Measurements from ENCODE around the gene TOLLIP. TPM values are rescaled to one million over a fixed set of nuclear protein-coding genes. Genes with fewer than 3 reads are reported as not detected.

The TOLLIP gene
- polyA plus RNA-seq, 2 donors = 44.4 to 68.0 TPM

DNA sequence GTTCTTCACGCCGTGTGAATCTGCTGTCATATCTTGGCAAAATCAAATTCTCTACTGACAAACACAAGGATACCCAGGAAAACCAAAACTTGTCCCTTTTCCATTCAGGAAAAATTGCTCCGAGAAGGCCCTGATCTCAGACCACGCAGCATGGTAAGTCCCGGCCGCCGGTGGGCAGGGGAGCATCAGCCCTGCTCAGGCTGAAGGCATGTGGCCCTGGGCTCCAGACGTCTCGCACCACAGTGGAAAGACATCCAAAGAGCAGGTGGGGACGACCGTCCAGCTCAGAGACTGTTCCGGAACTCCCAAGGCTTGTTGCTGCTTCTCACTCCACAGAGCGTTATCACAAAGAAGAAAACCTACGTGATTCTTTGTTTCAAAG is 29.8 kb downstream of the TOLLIP start:
- peaks cover 0 to 4% of the 10 kb centered on the region in 2 donors for H3K9me3 ChIP-seq (ENCODE audit: control insufficient read depth in 2 of 2, insufficient read depth in 1 of 2, low read depth in 1 of 2, low read length in 1 of 2)
- no peaks in the 10 kb centered on the region for H3K4me1 ChIP-seq (ENCODE audit: control insufficient read depth in 2 of 2, insufficient read depth in 2 of 2, low read length in 1 of 2)
- H3K27me3 ChIP-seq (ENCODE audit: control insufficient read depth in 1 of 2, insufficient read depth in 2 of 2, low read length in 2 of 2) = no peaks in the 10 kb centered on the region
- H3K36me3 ChIP-seq (ENCODE audit: control insufficient read depth in 2 of 2, insufficient read depth in 2 of 2, low read length in 1 of 2) = peaks cover 20 to 73% of the 10 kb centered on the region in 2 donors
- no peak overlapping the region for H3K4me3 ChIP-seq (ENCODE audit: low read depth in 1 of 2, low read length in 2 of 2)
- WGBS, 2 donors = 90 to 95% methylated on average over 14 of the region's 14 CpGs
- H3K27ac ChIP-seq (ENCODE audit: low read depth in 2 of 2, low read length in 1 of 2) = no peak overlapping the region

DNA sequence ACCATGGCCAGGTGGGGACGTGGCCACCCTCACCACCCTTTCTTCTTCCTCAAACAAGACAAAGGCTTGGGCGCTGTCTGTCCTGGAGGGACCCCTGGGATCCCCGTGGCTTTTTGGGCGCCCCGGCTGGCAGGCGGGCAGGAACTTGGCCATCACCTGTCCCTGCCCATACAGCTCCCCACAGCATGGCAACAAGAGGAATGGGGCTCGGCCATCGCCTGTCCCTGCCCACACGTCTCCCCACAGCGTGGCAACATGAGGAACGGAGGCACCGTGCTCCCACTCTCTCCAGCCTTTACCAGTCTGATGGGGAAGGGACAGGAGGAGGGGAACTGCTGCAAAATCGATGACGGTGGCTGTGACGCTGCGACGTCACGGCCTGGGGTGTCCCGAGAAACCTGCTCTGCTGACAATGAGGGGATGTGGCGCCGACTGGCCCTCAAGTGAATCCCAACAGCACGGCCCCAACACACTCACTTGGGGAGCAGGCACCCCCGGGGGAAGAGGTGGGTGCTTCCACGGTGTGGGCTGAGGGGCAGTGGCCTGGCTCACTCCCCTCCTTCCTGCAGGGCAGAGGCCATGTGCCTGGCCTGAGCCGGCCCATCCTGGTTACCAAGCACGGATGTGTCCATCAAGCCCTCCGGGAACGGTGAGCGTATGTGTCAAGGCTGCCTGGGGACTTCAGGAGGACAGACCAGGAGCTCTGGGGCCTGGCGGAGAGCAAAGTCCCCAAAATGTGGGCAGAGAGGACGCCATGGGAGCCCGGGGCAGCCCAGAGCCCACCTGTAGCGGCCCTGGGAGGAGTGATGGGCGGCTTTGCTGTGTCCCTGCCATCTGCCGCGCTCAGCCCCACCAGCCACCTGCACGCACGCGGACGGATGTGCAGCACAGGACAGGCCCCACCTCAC is 30.4 kb downstream of the TOLLIP start:
- no peaks in the 10 kb centered on the region for H3K27me3 ChIP-seq (ENCODE audit: control insufficient read depth in 1 of 2, insufficient read depth in 2 of 2, low read length in 2 of 2)
- no peak overlapping the region for H3K4me3 ChIP-seq (ENCODE audit: low read depth in 1 of 2, low read length in 2 of 2)
- H3K9me3 ChIP-seq (ENCODE audit: control insufficient read depth in 2 of 2, insufficient read depth in 1 of 2, low read depth in 1 of 2, low read length in 1 of 2) = peaks cover 0 to 4% of the 10 kb centered on the region in 2 donors
- no peaks in the 10 kb centered on the region for H3K4me1 ChIP-seq (ENCODE audit: control insufficient read depth in 2 of 2, insufficient read depth in 2 of 2, low read length in 1 of 2)
- 94 to 97% methylated on average over 40 of the region's 40 CpGs for WGBS, 2 donors
- peaks cover 20 to 72% of the 10 kb centered on the region in 2 donors for H3K36me3 ChIP-seq (ENCODE audit: control insufficient read depth in 2 of 2, insufficient read depth in 2 of 2, low read length in 1 of 2)
- no peak overlapping the region for H3K27ac ChIP-seq (ENCODE audit: low read depth in 2 of 2, low read length in 1 of 2)

DNA sequence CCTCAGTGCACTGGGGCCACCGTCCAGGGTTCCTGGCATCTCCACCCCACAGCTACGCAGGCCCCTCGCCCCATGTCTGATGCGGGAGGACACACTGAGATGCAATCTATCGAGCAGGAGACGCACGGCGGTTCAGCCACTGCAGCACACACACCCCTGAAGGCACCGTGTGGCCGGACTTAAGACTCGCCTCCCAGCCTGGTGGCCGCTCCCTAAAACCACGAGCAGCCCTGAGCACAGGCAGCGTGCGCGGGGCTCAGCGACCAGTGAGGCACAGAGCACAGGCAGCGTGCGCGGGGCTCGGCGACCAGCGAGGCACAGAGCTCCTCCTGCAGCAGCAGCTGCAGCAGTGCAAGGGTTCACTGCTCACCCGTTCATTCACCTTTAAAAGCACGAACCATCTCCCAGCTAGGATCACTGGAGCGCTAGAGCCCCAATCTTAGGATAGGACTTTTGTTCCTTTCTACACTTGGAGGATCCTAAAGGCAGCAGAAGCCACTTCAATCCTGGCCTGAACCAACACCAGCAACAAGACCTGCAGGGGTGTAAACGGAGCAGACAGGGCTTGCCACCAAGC is 31.4 kb downstream of the TOLLIP start:
- Histone ChIP-seq H3K4me1 (ENCODE audit: control insufficient read depth in 2 of 2, insufficient read depth in 2 of 2, low read length in 1 of 2) (no peaks in the 10 kb centered on the region), H3K36me3 (ENCODE audit: control insufficient read depth in 2 of 2, insufficient read depth in 2 of 2, low read length in 1 of 2) (peaks cover 19 to 67% of the 10 kb centered on the region in 2 donors), H3K27ac (ENCODE audit: low read depth in 2 of 2, low read length in 1 of 2) (no peak overlapping the region), H3K27me3 (ENCODE audit: control insufficient read depth in 1 of 2, insufficient read depth in 2 of 2, low read length in 2 of 2) (no peaks in the 10 kb centered on the region), H3K9me3 (ENCODE audit: control insufficient read depth in 2 of 2, insufficient read depth in 1 of 2, low read depth in 1 of 2, low read length in 1 of 2) (peaks cover 0 to 4% of the 10 kb centered on the region in 2 donors), H3K4me3 (ENCODE audit: low read depth in 1 of 2, low read length in 2 of 2) (no peak overlapping the region)
- 92 to 93% methylated on average over 27 of the region's 27 CpGs for WGBS, 2 donors

DNA sequence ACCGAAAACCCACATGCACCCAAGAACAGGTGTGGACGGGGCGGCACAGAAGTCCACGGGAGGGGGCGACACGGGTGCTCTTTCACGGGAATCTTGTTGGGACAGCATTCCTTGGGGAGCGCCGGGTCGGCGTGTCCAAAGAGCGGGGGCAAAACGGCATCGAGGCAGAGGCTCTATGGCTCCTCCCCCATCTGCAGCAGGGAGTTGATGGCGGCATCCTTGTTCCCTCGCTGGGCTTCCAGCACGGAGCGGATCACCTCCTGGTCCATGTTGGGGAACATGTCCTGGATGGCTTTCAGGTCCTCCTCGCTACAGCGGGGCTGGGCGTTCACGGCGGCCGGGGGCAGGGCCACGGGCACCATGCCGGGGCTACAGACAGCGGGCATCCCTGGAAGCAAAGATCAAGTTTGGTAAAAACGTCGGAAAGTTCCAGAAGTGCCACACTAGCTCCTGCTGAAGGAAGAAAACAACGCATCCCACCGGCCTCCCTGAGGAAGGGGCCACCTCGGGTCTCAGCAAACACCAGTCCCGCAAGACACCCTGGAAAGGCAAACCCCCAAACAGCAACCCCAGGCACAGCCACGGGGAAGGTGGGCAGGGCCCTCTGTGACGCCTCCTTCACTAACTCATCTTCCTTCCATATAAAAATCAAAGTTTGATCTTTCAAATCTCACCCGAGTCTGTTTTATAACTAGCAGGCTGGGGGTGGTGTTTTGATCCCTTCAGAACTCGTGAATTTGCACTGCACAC is 32.4 kb downstream of the TOLLIP start:
- Histone ChIP-seq H3K36me3 (ENCODE audit: control insufficient read depth in 2 of 2, insufficient read depth in 2 of 2, low read length in 1 of 2) (peaks cover 18 to 68% of the 10 kb centered on the region in 2 donors), H3K27ac (ENCODE audit: low read depth in 2 of 2, low read length in 1 of 2) (no peak overlapping the region), H3K4me3 (ENCODE audit: low read depth in 1 of 2, low read length in 2 of 2) (no peak overlapping the region), H3K27me3 (ENCODE audit: control insufficient read depth in 1 of 2, insufficient read depth in 2 of 2, low read length in 2 of 2) (no peaks in the 10 kb centered on the region), H3K9me3 (ENCODE audit: control insufficient read depth in 2 of 2, insufficient read depth in 1 of 2, low read depth in 1 of 2, low read length in 1 of 2) (peaks cover 0 to 4% of the 10 kb centered on the region in 2 donors), H3K4me1 (ENCODE audit: control insufficient read depth in 2 of 2, insufficient read depth in 2 of 2, low read length in 1 of 2) (no peaks in the 10 kb centered on the region)
- WGBS, 2 donors = 90 to 91% methylated on average over 37 of the region's 37 CpGs

DNA sequence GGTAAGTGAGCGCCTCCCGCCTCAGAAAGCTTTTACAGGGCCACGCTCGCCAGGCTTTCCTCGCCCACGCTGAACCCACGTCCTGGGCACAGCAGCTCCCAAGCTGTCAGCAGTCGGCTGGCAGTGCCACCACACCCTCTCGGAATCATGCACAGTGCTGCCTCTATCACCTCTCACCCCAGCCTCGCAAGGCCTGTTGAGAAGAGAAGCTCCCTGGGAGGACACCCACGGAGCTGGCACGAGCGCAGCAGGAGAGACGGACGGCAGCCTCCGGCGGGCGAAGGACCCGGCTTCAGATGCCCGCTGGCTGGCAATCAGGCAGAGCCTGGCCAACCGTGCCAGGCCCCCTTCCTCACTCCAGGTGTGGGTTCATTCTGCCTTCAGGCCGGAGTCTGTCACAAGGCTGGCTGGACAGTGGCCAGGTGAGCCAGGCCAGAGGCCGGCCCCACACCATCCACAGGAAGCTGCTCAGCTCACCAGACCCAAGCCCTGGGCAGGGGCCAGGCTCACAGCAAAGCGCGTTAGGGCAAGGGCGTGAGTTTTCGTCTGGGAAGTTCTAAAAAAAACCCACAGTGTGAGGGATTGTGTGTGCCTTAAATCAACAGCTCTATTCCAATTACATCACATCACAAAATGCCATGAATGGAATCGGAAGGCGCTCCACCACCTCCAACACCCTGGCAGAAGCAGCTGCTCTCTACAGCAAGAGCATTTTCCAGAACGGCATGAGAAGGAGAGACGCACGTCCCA is 33.2 kb downstream of the TOLLIP start:
- 78 to 81% methylated on average over 32 of the region's 32 CpGs for WGBS, 2 donors
- peaks cover 0 to 4% of the 10 kb centered on the region in 2 donors for H3K9me3 ChIP-seq (ENCODE audit: control insufficient read depth in 2 of 2, insufficient read depth in 1 of 2, low read depth in 1 of 2, low read length in 1 of 2)
- no peak overlapping the region for H3K27ac ChIP-seq (ENCODE audit: low read depth in 2 of 2, low read length in 1 of 2)
- no peaks in the 10 kb centered on the region for H3K27me3 ChIP-seq (ENCODE audit: control insufficient read depth in 1 of 2, insufficient read depth in 2 of 2, low read length in 2 of 2)
- no peaks in the 10 kb centered on the region for H3K4me1 ChIP-seq (ENCODE audit: control insufficient read depth in 2 of 2, insufficient read depth in 2 of 2, low read length in 1 of 2)
- no peak overlapping the region for H3K4me3 ChIP-seq (ENCODE audit: low read depth in 1 of 2, low read length in 2 of 2)
- H3K36me3 ChIP-seq (ENCODE audit: control insufficient read depth in 2 of 2, insufficient read depth in 2 of 2, low read length in 1 of 2) = peaks cover 13 to 64% of the 10 kb centered on the region in 2 donors

- Histone ChIP-seq H3K4me1 (ENCODE audit: control insufficient read depth in 2 of 2, insufficient read depth in 2 of 2, low read length in 1 of 2) (no peaks in the 10 kb centered on the region), H3K27ac (ENCODE audit: low read depth in 2 of 2, low read length in 1 of 2) (no peak overlapping the region), H3K4me3 (ENCODE audit: low read depth in 1 of 2, low read length in 2 of 2) (no peak overlapping the region), H3K36me3 (ENCODE audit: control insufficient read depth in 2 of 2, insufficient read depth in 2 of 2, low read length in 1 of 2) (peaks cover 13 to 54% of the 10 kb centered on the region in 2 donors), H3K9me3 (ENCODE audit: control insufficient read depth in 2 of 2, insufficient read depth in 1 of 2, low read depth in 1 of 2, low read length in 1 of 2) (peaks cover 0 to 4% of the 10 kb centered on the region in 2 donors), H3K27me3 (ENCODE audit: control insufficient read depth in 1 of 2, insufficient read depth in 2 of 2, low read length in 2 of 2) (no peaks in the 10 kb centered on the region)
- WGBS, 2 donors = 89 to 92% methylated on average over 18 of the region's 18 CpGs
These were observed 34.4 kb downstream of the TOLLIP start for GRCh38 chr11:1275021-1275420.

- no peaks in the 10 kb centered on the region for H3K4me1 ChIP-seq (ENCODE audit: control insufficient read depth in 2 of 2, insufficient read depth in 2 of 2, low read length in 1 of 2)
- peaks cover 11 to 49% of the 10 kb centered on the region in 2 donors for H3K36me3 ChIP-seq (ENCODE audit: control insufficient read depth in 2 of 2, insufficient read depth in 2 of 2, low read length in 1 of 2)
- H3K4me3 ChIP-seq (ENCODE audit: low read depth in 1 of 2, low read length in 2 of 2) = no peak overlapping the region
- 88 to 90% methylated on average over 14 of the region's 14 CpGs for WGBS, 2 donors
- no peak overlapping the region for H3K27ac ChIP-seq (ENCODE audit: low read depth in 2 of 2, low read length in 1 of 2)
- H3K27me3 ChIP-seq (ENCODE audit: control insufficient read depth in 1 of 2, insufficient read depth in 2 of 2, low read length in 2 of 2) = no peaks in the 10 kb centered on the region
- peaks cover 0 to 6% of the 10 kb centered on the region in 2 donors for H3K9me3 ChIP-seq (ENCODE audit: control insufficient read depth in 2 of 2, insufficient read depth in 1 of 2, low read depth in 1 of 2, low read length in 1 of 2)
These were observed 34.9 kb downstream of the TOLLIP start for GRCh38 chr11:1274501-1274900.

- H3K27me3 ChIP-seq (ENCODE audit: control insufficient read depth in 1 of 2, insufficient read depth in 2 of 2, low read length in 2 of 2) = no peaks in the 10 kb centered on the region
- peaks cover 0 to 1% of the 10 kb centered on the region in 2 donors for H3K9me3 ChIP-seq (ENCODE audit: control insufficient read depth in 2 of 2, insufficient read depth in 1 of 2, low read depth in 1 of 2, low read length in 1 of 2)
- 94 to 96% methylated on average over 30 of the region's 30 CpGs for WGBS, 2 donors
- no peaks in the 10 kb centered on the region for H3K4me1 ChIP-seq (ENCODE audit: control insufficient read depth in 2 of 2, insufficient read depth in 2 of 2, low read length in 1 of 2)
- peaks cover 11 to 30% of the 10 kb centered on the region in 2 donors for H3K36me3 ChIP-seq (ENCODE audit: control insufficient read depth in 2 of 2, insufficient read depth in 2 of 2, low read length in 1 of 2)
- H3K4me3 ChIP-seq (ENCODE audit: low read depth in 1 of 2, low read length in 2 of 2) = no peak overlapping the region
- H3K27ac ChIP-seq (ENCODE audit: low read depth in 2 of 2, low read length in 1 of 2) = no peak overlapping the region
These were observed 36.9 kb downstream of the TOLLIP start for GRCh38 chr11:1272531-1272930.

DNA sequence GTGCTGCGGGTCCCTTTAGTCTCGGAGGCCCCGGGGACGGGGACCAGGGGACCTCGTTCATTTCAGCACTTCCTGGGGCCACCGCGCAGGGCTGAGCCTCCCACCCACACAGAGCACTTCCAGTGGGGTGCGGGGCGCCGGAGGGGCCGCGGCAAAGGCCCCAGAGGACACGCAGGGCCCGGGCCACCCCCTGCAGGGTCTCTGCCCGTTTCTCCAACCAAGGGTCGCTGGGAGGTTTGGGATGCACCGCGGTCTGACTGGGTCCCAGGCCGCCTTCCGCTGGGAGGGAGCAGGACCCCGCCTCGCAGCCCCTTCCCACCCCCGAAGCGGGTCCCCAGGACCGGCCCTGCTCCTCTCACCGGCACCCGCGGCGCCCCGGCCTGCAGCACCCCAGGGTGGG is 37.5 kb downstream of the TOLLIP start:
- Histone ChIP-seq H3K4me3 (ENCODE audit: low read depth in 1 of 2, low read length in 2 of 2) (no peak overlapping the region), H3K36me3 (ENCODE audit: control insufficient read depth in 2 of 2, insufficient read depth in 2 of 2, low read length in 1 of 2) (peaks cover 7 to 28% of the 10 kb centered on the region in 2 donors), H3K27ac (ENCODE audit: low read depth in 2 of 2, low read length in 1 of 2) (no peak overlapping the region), H3K9me3 (ENCODE audit: control insufficient read depth in 2 of 2, insufficient read depth in 1 of 2, low read depth in 1 of 2, low read length in 1 of 2) (peaks cover 0 to 1% of the 10 kb centered on the region in 2 donors), H3K4me1 (ENCODE audit: control insufficient read depth in 2 of 2, insufficient read depth in 2 of 2, low read length in 1 of 2) (no peaks in the 10 kb centered on the region), H3K27me3 (ENCODE audit: control insufficient read depth in 1 of 2, insufficient read depth in 2 of 2, low read length in 2 of 2) (no peaks in the 10 kb centered on the region)
- WGBS, 2 donors = 91 to 92% methylated on average over 23 to 30 of the region's 30 CpGs
